IPS-18c (cell line): Measurements from ENCODE around the gene TMEM163.
"Not testable (repeated sequence)": the region's sequence is repeated elsewhere in the genome, so short reads cannot be mapped to it uniquely, and the experiment has no call there.

Experiments used
- H3K4me3 ChIP-seq: 2 replicates; pipeline ENCODE4 v1.7.0; 2013; ENCODE audit warnings: low read depth, mild to moderate bottlenecking, low read length, moderate library complexity; ENCODE audit not compliant: insufficient read depth
- H3K9me3 ChIP-seq: one replicate; pipeline ENCODE4 v1.6.1; 2013; ENCODE audit warnings: mild to moderate bottlenecking, low read length, moderate library complexity; ENCODE audit not compliant: control insufficient read depth, insufficient read depth

TMEM163 gene

DNA sequence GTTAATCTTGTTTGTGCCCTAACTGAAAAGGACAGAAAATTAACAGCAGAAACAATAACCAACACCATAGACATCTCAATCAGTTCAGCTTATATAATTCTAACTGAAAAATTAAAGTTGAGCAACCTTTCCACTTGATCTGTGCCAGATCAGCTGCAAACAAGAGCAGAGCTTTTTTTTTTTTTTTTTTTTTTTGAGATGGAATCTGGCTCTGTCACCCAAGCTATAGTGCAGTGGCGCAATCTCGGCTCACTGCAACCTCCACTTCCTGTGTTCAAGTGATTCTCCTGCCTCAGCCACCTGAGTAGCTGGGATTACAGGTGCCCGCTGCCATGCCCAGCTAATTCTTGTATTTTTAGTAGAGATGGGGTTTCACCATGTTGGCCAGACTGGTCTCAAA is 103.3 kb downstream of the TMEM163 start:
- not testable (repeated sequence) for H3K4me3 ChIP-seq, H3K9me3 ChIP-seq

DNA sequence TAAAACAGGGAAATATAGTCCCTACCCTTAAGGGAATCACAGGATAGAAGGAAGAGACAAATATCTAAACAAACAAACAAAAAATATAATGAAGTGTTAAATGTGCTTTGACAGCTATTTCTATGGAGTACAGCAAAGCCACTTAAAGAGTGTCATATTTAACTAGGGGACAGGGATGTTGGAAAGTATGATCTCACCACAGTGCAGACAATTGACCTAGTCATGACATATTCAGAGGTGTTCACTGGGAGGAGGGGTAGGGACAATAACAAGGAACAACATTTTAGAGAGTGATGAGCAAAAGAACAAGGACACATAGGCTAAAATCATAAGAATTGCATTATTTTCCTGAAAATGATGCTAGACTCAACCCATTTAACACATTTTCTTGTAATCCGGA is 107.5 kb downstream of the TMEM163 start:
- no peaks in the 10 kb centered on the region for H3K9me3 ChIP-seq

DNA sequence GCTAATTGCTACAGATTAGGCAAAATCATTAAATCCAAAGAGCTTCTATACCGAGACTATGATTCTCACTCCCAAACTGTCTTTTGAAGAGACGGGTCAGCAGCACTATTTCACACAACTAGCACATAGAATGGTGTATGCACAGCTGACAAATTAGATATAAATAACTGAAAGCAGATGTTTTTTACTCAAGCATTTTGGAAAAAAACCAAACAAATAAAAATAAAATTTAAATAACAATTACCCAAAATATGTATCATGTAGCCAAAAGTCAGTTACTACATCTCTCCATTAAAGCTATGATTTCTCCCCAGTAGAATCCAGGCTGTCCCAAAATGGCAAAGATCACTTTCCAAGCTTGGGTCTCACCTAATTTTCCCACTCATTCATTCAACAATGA is 107.9 kb downstream of the TMEM163 start:
- Histone ChIP-seq H3K9me3 (no peaks in the 10 kb centered on the region), H3K4me3 (no peak overlapping the region)

More for the DNA sequence above, 107.5 kb downstream of the TMEM163 start:
- no peak overlapping the region for H3K4me3 ChIP-seq

DNA sequence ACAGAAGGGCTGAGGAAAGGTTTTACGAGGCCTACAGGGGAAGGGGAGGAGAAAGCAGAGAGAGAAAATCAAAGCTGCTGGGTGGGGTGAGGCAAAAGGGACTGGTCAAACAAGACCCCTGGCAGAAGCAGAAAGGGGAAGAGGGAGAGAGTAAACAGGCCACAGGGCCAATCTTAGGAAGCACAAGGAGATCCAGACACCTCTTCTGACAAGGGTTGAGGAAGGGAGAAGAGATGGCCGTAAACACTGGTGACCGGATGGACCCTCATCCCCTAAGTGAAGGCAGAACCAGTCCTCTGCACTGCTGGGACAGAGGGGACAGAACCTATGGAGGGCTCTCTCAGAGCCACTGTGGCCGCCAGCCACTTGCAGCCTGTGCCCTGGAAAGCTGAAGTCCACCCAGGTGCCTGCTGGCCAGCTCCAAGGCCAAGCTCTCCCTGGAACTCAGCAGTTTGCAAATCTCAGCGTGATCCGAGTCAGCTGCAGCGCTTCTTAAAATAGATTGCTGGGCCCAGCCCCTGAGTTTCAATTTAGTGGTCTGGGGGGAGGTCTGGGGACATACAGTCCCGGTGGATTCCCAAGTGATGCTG is 108.8 kb downstream of the TMEM163 start:
- no peak overlapping the region for H3K4me3 ChIP-seq
- H3K9me3 ChIP-seq = no peaks in the 10 kb centered on the region

DNA sequence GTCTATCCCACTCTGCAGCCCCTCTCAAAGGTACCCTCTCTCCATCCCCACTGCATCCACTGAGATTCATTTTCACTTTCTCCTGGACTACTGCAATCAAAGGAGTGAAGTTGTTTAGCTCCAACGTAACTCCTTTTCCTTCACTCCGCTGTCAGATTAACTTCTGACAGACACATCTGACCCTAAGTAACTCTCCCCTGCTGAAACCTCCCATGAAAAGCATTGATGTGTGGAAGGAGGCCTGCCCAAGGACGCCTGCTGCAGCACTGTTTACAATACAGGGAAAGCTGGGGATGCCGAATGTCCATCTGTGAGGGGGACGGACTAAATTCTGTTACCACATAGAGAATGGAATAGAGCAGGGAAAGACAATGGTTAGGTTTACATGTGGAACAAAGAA is 114.8 kb downstream of the TMEM163 start:
- Histone ChIP-seq H3K9me3 (no peaks in the 10 kb centered on the region), H3K4me3 (no peak overlapping the region)

DNA sequence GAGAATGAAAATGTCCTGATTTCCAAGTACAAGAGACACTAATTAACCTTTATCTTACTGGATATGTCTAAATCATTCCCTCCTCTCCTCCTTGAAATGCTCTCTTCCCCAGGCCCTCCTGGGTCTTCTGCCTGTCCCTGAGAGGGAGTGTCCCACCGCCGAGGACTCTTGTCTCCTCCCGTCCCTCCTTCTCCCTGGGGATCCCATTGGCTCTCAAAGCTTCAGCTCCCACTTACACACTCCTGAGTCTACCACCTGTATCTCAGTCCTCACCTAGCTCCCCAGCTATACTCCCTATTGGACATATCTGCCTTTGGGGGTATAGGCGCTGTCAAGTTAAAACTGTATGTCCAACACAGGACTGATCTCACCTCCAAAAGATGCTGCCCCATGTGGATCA is 116.1 kb downstream of the TMEM163 start:
- H3K9me3 ChIP-seq = no peaks in the 10 kb centered on the region
- H3K4me3 ChIP-seq = no peak overlapping the region

DNA sequence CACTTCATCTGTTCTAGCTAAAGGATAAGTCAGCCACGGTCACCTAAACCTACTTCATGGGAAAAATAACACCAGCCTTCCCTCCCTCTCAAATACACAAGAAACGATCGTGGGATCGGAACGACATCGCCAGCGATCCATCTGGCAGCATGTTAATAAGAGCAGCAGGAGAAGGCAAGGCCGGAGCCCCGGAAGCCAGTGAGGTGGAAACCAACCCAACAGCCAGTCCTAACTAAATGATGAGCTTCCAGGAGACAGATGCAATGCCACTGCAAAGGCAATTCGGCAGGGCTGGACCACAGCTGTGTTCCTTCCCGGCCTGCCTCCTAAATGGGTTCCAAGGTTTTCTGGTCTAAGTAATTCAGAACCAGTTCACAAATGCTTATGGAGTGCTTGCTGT is 117.5 kb downstream of the TMEM163 start:
- Histone ChIP-seq H3K9me3 (no peaks in the 10 kb centered on the region), H3K4me3 (no peak overlapping the region)

DNA sequence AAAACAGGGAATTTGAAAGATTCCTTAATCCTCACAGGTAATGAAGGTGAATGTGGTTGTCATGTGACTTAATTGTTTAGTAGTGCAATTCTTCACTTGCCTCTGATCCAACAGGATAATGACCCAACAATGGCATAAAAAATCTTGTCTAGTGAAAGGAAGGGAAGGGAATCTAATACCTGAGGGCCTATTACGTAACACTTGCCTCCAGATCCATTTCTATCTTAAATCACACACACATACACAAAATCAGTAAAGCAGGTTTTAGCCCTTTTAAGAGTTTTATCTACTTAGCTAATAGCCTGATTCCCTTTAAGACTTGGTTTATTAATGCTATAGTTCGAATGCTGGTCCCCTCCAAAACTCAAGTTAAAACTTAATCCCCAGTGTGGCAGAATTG is 118.6 kb downstream of the TMEM163 start:
- no peaks in the 10 kb centered on the region for H3K9me3 ChIP-seq
- H3K4me3 ChIP-seq = no peak overlapping the region

DNA sequence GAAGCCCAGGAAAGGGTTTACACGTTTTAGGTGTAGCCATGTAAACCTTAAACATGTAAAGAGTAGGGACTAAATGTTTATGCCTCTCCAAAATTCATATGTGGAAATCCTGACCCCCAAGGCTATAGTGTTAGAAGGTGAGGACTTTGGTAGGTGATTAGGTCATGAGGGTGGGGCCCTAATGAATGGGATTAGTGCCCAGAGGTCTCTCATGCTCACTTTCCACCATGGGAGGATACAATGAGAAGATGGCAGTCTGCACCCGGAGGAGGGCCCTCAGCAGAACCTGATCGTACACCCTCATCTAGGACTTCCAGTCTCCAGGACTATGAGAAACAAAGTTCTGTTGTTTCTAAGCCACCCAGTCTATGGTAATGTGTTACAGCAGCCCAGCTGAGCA is 119.6 kb downstream of the TMEM163 start:
- Histone ChIP-seq H3K4me3 (no peak overlapping the region), H3K9me3 (no peaks in the 10 kb centered on the region)

DNA sequence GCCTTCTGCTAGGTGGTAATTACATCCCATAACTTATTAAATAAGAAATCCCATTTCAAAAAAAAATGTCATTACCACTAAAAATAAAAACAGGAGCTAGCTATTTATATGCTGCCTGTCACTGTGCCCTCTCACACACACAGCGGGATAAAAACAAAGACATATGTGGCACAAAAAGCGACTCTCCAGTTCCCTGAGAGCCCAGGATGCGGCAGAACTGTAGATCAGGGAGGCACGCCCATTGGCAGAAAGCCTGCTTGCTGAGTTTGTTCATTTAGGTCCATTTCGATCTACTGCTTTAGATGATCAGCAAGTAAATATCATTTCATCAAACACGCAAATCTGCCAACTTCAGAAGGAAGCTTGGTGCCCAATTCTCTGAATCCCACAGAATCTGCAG is 124.4 kb downstream of the TMEM163 start:
- Histone ChIP-seq H3K4me3 (no peak overlapping the region), H3K9me3 (peaks cover 8% of the 10 kb centered on the region)

DNA sequence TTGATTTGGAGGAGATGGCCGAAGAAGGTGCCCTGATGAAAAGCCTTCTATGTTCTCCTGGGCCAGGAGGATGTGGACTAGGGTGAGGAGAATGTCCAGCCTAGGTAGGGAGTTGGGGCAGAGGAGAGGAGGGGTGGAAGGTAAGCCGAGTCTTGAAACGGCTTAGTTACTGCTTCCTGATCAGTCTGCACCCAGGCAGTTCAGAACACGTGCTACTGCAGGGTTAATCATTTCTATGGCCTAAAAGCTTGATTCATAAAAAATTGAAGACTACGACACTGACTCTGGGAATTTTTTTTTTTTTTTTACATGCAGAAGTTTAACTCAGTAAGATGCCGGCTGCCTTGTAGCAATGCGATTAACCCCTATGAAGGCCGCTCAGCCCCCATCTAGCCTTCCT is 125.3 kb downstream of the TMEM163 start:
- H3K4me3 ChIP-seq = no peak overlapping the region
- H3K9me3 ChIP-seq = peaks cover 8% of the 10 kb centered on the region

DNA sequence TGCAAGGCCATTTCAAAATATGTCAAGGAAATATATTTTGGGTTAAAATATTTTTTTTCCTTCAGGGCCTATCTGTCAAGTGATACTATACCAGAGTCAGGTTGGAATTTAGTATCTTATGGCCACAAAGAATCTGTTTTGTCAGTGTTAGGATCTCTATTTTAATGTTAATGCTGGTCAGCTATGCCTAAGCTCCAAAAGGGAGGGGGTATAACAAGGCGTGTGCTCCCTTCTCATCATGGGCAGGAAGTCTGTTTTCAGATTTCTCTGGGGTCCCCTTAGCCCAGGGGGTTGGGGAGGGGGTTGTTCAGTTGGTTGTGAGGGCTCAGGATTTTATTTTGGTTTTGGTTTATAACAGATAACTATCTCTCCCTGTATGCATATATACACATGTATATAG is 126.4 kb downstream of the TMEM163 start:
- Histone ChIP-seq H3K4me3 (no peak overlapping the region), H3K9me3 (peaks cover 8% of the 10 kb centered on the region)

DNA sequence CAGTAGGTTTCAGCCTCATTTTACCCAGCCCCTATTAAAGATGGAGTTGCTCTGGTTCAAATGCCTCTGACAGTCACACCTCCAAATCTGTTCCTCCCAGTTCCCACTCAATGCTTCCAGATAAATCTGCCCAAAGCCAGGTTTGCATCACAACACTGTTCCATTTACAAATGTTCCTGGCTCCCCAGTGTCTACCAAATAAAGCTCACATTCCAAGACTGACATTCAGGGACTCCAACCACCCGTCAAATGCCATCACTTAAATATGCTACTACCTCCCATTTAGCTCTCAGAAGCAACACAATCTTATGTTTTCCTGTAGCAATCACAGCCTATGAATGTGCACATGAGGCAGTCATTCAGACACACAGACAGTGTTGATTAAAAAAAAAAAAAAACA is 127.3 kb downstream of the TMEM163 start:
- Histone ChIP-seq H3K9me3 (peaks cover 8% of the 10 kb centered on the region), H3K4me3 (no peak overlapping the region)

DNA sequence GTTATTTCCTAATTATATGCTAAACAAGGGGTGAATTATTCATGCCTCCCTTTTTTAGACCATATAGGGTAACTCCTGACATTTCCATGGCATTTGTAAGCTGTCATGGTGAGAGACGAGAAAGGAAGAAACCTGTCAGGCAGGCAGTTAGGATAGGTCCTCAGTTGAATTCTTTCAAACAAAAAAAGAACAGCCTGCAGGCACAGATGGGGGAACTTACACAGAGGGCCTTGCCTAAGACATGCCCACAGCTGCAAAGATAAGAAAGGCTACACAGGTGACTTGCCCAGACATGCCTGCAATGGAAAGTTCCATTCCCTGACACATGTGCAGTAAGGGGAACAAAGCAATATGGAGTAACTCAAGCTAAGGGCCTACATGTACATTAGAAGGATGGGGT is 128.1 kb downstream of the TMEM163 start:
- H3K4me3 ChIP-seq = no peak overlapping the region

DNA sequence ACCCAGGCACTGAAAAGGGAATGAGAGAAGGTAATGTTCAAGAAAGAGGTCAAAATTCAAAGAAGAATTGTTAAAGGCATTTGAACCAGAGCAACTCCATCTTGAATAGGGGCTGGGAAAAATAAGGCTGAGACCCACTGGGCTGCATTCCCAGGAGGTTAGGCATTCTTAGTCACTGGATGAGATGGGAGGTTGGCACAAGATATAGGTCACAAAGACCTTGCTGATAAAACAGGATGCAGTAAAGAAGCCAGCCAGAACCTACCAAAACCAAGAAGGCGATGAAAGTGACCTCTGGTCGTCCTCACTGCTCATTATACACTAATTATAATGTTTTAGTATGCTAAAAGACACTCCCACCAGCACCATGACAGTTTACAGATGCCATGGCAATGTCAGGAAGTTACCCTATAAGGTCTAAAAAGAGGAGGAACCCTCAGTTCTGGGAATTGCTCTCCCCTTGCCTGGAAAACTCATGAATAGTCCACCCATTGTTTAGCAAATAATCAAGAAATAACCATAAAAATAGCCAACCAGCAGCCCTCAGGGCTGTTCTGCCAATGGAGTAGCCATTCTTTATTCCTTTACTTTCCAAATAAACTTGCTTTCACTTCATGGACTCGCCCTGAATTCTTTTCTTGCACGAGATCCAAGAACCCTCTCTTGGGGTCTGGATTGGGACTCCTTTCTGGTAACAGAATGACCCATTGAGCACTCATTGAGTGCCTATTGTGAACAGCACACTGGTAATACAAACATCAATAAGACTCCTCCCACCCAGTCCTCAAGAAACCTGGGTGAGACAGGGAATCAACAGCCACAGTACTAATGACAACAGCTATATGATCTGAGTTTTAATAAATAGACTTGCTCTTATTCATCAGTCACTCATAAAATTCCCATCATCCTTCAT is 129.4 kb downstream of the TMEM163 start:
- not testable (repeated sequence) for H3K9me3 ChIP-seq, H3K4me3 ChIP-seq

More for the DNA sequence above, 128.1 kb downstream of the TMEM163 start:
- H3K9me3 ChIP-seq = peaks cover 8% of the 10 kb centered on the region

DNA sequence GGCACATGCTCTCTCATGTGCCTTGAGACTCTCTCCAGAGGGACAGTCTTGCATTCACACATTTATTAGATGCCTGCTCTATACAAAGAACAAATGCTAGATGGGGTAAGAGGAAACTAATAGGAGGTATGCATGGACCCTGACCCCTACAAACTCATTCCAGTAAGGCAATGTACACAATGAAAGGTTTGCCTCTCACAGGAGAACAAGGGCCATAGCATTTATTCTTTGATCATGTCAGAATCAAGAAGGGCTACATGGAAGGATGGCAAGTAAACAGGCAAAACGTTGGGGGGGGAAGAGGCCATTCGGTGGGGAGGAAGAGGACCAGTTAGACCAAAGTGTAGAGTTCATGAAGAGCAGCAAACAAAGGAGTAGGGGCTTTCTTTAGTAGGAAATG is 130.2 kb downstream of the TMEM163 start:
- Histone ChIP-seq H3K9me3 (peaks cover 8% of the 10 kb centered on the region), H3K4me3 (no peak overlapping the region)

DNA sequence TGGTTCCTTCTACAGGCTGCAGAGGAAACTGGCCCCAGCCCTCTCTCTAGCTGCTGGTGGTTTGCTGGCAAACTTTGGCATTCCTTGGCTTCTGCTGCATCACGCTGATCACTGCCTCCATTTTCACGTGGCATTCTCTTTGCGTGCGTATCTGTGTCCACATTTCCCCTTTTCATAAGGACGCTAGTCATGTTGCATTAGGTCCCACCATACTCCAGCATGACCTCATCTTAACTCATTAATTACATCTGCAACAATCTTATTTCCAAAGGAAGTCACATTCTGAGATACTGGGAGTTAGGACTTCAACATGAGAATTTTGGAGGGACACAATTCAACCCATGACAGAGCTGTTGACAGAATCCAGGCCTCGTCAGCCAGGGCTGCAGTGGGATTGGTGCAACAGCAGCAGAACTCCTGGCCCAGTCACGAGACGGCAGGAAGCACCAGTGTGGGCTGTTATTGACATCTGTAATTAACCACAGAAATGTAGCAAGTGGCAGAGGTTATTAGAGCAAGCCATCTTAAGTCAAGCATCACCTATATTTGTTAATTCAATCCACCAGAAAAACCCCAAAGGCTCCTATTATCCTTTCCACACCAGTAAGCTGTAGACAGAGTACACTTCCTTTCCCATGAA is 132.4 kb downstream of the TMEM163 start:
- H3K4me3 ChIP-seq = no peak overlapping the region
- peaks cover 3% of the 10 kb centered on the region for H3K9me3 ChIP-seq

DNA sequence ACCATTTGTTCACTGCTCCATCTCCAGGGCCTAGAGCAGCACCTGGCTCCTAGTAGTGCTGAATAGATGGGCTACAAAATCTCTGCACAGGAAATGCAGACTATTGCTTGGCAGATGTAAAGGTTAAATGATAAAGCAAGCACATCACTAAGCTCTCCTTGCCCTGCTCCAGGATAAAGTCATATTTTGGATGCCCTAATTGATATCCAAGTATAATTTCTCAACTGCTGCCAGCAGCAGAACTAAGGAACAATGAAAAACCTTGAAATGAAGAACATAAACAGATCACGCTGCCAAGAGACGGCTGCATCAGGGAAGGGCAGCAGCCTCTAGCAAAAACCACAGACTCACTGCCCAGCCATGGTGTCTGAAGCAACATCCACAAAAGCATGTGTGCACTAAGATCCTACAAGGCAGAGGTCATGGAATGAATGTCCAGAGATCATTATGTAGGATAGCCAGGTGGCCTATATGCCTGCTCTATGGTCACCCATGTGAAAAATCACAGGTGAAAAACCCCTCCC is 134.7 kb downstream of the TMEM163 start:
- H3K9me3 ChIP-seq = no peaks in the 10 kb centered on the region
- no peak overlapping the region for H3K4me3 ChIP-seq
